ENCODE data around the gene CUBN. TPM values are rescaled to one million over a fixed set of nuclear protein-coding genes. Genes with fewer than 3 reads are reported as not detected.
"Not testable (repeated sequence)": the region's sequence is repeated elsewhere in the genome, so short reads cannot be mapped to it uniquely, and the experiment has no call there.

The CUBN gene
- total RNA-seq, 2 experiments from 2014 or later, result 0.80 to 0.81 TPM

GRCh38 chr10:17019696-17020095 lies 109.9 kb downstream of the CUBN start:
- Mint-ChIP-seq H3K9me3 (peaks cover 9% of the 10 kb centered on the region), H3K4me1 (peaks cover 23% of the 10 kb centered on the region), H3K27ac (no peak overlapping the region), H3K27me3 (peaks cover 5% of the 10 kb centered on the region), H3K36me3 (ENCODE audit: low read depth) (peaks cover 15% of the 10 kb centered on the region), H3K4me3 (no peak overlapping the region)
- no peak for DNase-seq
- POLR2A ChIA-PET, result interaction anchor here (3.0 to 13.4 kb wide), 2 partner anchors 9 to 210 kb away, joined by 11 to 335 read pairs; partner anchors contain the start of gene VIM
- CTCF ChIA-PET, result interaction anchor here (1.0 kb wide), 1 partner anchor 10 kb away, joined by 3 read pairs; no protein-coding TSS in a partner anchor

GRCh38 chr10:17013131-17013983 lies 116.3 kb downstream of the CUBN start:
- DNase-seq; H3K36me3 Mint-ChIP-seq (ENCODE audit: low read depth); POLR2A ChIA-PET; H3K27me3 Mint-ChIP-seq; H3K9me3 Mint-ChIP-seq; H3K27ac Mint-ChIP-seq; H3K4me1 Mint-ChIP-seq; CTCF ChIA-PET; H3K4me3 Mint-ChIP-seq: not testable (repeated sequence)

- DNase-seq; CTCF ChIA-PET; H3K36me3 Mint-ChIP-seq (ENCODE audit: low read depth); H3K4me3 Mint-ChIP-seq; H3K4me1 Mint-ChIP-seq; H3K27me3 Mint-ChIP-seq; H3K27ac Mint-ChIP-seq; POLR2A ChIA-PET; H3K9me3 Mint-ChIP-seq: not testable (repeated sequence)
Measured at GRCh38 chr10:17012731-17013130, 116.9 kb downstream of the CUBN start.

GRCh38 chr10:17010363-17011145 lies 119.1 kb downstream of the CUBN start:
- Mint-ChIP-seq H3K36me3 (ENCODE audit: low read depth) (no peaks in the 10 kb centered on the region), H3K27ac (no peak overlapping the region), H3K4me1 (peaks cover 11% of the 10 kb centered on the region), H3K4me3 (no peak overlapping the region), H3K9me3 (no peaks in the 10 kb centered on the region), H3K27me3 (peaks cover 17% of the 10 kb centered on the region)
- no peak for DNase-seq
- POLR2A ChIA-PET, result interaction anchor here (1.4 to 2.2 kb wide), 3 partner anchors 11 to 218 kb away, joined by 4 to 11 read pairs (median 5); partner anchors contain the start of gene VIM
- CTCF ChIA-PET, result no interaction called here

GRCh38 chr10:17009212-17009700 lies 120.4 kb downstream of the CUBN start:
- ChIA-PET CTCF (no interaction called here), POLR2A (no interaction called here)
- peaks cover 13% of the 10 kb centered on the region for H3K4me1 Mint-ChIP-seq
- no peaks in the 10 kb centered on the region for H3K36me3 Mint-ChIP-seq (ENCODE audit: low read depth)
- H3K4me3 Mint-ChIP-seq, result no peak overlapping the region
- no peaks in the 10 kb centered on the region for H3K9me3 Mint-ChIP-seq
- peaks cover 29% of the 10 kb centered on the region for H3K27me3 Mint-ChIP-seq
- no peak overlapping the region for H3K27ac Mint-ChIP-seq
- no peak for DNase-seq

GRCh38 chr10:17007418-17007770 lies 122.2 kb downstream of the CUBN start:
- Mint-ChIP-seq H3K27ac (no peak overlapping the region), H3K27me3 (peaks cover 32% of the 10 kb centered on the region), H3K9me3 (no peaks in the 10 kb centered on the region), H3K4me3 (no peak overlapping the region), H3K36me3 (ENCODE audit: low read depth) (no peaks in the 10 kb centered on the region), H3K4me1 (peaks cover 23% of the 10 kb centered on the region)
- ChIA-PET CTCF (no interaction called here), POLR2A (interaction anchor here (1.0 to 1.7 kb wide), 2 partner anchors 13 to 219 kb away, joined by 3 to 4 read pairs; no protein-coding TSS in a partner anchor)
- DNase-seq, result no peak

- CTCF ChIA-PET, result no interaction called here
- POLR2A ChIA-PET, result interaction anchor here (0.9 to 1.7 kb wide), 2 partner anchors 220 to 224 kb away, joined by 3 to 4 read pairs; no protein-coding TSS in a partner anchor
- Mint-ChIP-seq H3K4me1 (peaks cover 29% of the 10 kb centered on the region), H3K27ac (no peak overlapping the region), H3K27me3 (peaks cover 32% of the 10 kb centered on the region), H3K9me3 (no peaks in the 10 kb centered on the region), H3K4me3 (no peak overlapping the region), H3K36me3 (ENCODE audit: low read depth) (no peaks in the 10 kb centered on the region)
- no peak for DNase-seq
Measured at GRCh38 chr10:17006631-17007417, 122.8 kb downstream of the CUBN start.

- peaks cover 32% of the 10 kb centered on the region for H3K27me3 Mint-ChIP-seq
- H3K36me3 Mint-ChIP-seq (ENCODE audit: low read depth), result no peaks in the 10 kb centered on the region
- no peak overlapping the region for H3K4me3 Mint-ChIP-seq
- no peak for DNase-seq
- ChIA-PET CTCF (no interaction called here), POLR2A (interaction anchor here (0.9 to 1.7 kb wide), 2 partner anchors 221 to 224 kb away, joined by 3 to 4 read pairs; no protein-coding TSS in a partner anchor)
- H3K9me3 Mint-ChIP-seq, result no peaks in the 10 kb centered on the region
- no peak overlapping the region for H3K27ac Mint-ChIP-seq
- peaks cover 35% of the 10 kb centered on the region for H3K4me1 Mint-ChIP-seq
Measured at GRCh38 chr10:17005621-17006566, 123.7 kb downstream of the CUBN start.

GRCh38 chr10:17004801-17005380 lies 124.7 kb downstream of the CUBN start:
- Mint-ChIP-seq H3K4me1 (peaks cover 35% of the 10 kb centered on the region), H3K36me3 (ENCODE audit: low read depth) (no peaks in the 10 kb centered on the region), H3K27me3 (peaks cover 36% of the 10 kb centered on the region), H3K4me3 (no peak overlapping the region), H3K27ac (no peak overlapping the region), H3K9me3 (no peaks in the 10 kb centered on the region)
- no peak for DNase-seq
- POLR2A ChIA-PET, result no interaction called here
- CTCF ChIA-PET, result no interaction called here

GRCh38 chr10:17003651-17004286 lies 125.8 kb downstream of the CUBN start:
- H3K27me3 Mint-ChIP-seq, result peaks cover 38% of the 10 kb centered on the region
- H3K36me3 Mint-ChIP-seq (ENCODE audit: low read depth), result no peaks in the 10 kb centered on the region
- CTCF ChIA-PET, result interaction anchor here (0.6 to 0.7 kb wide), 2 partner anchors 156 to 544 kb away, joined by 3 read pairs; no protein-coding TSS in a partner anchor

GRCh38 chr10:17003151-17003550 lies 126.5 kb downstream of the CUBN start:
- ChIA-PET POLR2A (interaction anchor here (1.0 to 1.5 kb wide), 7 partner anchors 20 to 229 kb away, joined by 3 to 8 read pairs (median 5); partner anchors contain the start of gene VIM), CTCF (interaction anchor here (0.6 to 0.9 kb wide), 2 partner anchors 141 to 227 kb away, joined by 3 read pairs; no protein-coding TSS in a partner anchor)
- peak; percentile 67 for DNase-seq
- H3K27me3 Mint-ChIP-seq, result peaks cover 38% of the 10 kb centered on the region
- H3K36me3 Mint-ChIP-seq (ENCODE audit: low read depth), result no peaks in the 10 kb centered on the region
- peak overlapping the region; percentile 36 for H3K27ac Mint-ChIP-seq
- H3K4me3 Mint-ChIP-seq, result no peak overlapping the region
- peaks cover 35% of the 10 kb centered on the region for H3K4me1 Mint-ChIP-seq
- H3K9me3 Mint-ChIP-seq, result no peaks in the 10 kb centered on the region

More at GRCh38 chr10:17003651-17004286, 125.8 kb downstream of the CUBN start:
- Mint-ChIP-seq H3K9me3 (no peaks in the 10 kb centered on the region), H3K4me1 (peaks cover 35% of the 10 kb centered on the region), H3K27ac (no peak overlapping the region), H3K4me3 (no peak overlapping the region)
- no peak for DNase-seq
- POLR2A ChIA-PET, result no interaction called here
